SHP77 treated with DMSO at 0.1 percent for 48 hours (cell line): ENCODE measurements around the gene C1QL1.

Experiments
- DNase-seq: peaks from one replicate; lab custom pipeline; 2025; lab: John Stamatoyannopoulos, UW

C1QL1 gene

GRCh38 chr17:44930667-44931066, 37.4 kb downstream of the C1QL1 start:
- no peak for DNase-seq

DNA sequence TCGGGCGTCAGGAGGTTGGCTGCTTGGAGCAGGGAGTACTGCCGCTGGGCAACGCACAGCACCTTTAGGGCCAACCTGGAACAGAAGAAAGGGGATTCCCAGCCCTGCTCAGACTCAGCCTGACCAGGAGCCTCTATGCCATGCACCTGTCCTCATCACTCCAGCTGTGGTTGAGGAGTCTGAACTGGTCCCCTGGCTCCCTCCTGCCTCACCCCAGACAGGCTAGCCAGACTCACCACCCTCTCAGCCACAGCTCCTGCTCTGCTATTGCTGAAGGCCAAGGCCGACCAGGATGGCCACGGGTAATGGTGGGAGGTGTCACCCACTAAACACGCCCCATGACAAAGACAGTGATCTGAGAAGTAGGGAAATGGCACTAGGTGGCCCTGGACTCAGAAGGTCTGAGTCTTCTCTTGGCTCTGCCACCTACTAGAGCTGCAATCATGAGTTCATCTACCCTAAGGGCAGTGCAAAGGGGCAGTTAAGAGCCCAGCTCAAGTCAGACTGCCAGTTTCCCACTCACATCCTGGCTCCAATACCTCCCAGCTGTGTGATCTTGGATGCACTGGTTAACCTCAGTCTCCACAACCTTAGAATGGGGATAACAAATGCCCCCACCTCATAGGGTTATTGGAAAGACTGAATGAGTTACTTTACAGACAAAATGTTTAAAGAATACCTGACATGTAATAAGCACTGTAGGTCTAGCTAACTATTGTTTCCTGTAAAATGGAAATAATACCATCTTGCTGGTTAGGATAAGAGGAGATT, 39.0 kb downstream of the C1QL1 start:
- DNase-seq = no peak

- DNase-seq = no peak
Measured at GRCh38 chr17:44928136-44928535, 40.0 kb downstream of the C1QL1 start.

GRCh38 chr17:44927696-44928095, 40.4 kb downstream of the C1QL1 start:
- no peak for DNase-seq

GRCh38 chr17:44926821-44927525, 41.1 kb downstream of the C1QL1 start:
- no peak for DNase-seq

DNA sequence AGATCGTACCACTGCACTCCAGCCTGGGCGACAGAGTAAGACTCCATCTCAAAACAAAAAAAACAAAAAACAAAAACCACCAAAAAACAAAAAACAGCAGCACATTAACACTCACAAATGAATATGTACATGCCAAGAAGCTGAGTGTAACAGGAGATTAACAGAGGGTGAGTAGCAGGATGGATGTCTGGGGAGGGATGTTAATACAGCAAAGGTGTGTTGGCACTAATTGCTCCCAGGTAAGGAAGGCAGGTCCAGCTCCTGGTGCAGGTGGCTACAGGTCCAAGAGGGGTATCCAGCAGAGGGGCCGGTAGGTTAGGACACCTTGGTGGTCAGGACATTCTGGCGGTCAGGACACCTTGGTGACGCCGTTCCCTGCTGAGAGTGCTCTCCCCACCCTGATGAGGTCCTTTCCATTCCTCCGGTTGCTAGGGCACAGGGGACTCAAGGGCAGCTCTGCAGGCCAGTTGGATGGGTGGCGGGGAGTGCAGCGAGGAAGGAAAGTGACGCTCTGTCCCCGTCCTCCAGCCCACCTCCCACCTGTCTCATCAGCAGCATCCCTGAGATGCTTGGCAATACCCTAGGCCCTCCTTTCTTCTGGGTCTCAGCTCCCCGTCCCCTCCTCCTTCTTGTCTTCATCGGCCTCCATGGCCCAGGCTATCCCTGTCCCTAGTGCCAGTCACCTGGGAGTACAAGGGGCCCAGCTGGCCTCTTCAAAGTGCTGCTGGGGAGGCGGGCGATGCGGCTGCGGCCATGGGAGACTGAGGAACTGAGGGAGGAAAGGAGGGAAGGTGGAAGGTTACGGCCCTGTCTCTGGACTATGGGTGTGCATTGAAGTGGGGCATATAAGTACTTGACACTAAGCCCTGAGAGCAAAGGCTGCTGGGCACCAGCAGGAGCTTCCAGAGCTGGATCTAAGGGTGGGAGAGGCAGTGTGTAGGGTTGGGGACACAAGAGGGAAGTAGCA, 42.1 kb downstream of the C1QL1 start:
- no peak for DNase-seq

- DNase-seq = no peak
Measured at GRCh38 chr17:44924107-44924544, 44.0 kb downstream of the C1QL1 start.

DNA sequence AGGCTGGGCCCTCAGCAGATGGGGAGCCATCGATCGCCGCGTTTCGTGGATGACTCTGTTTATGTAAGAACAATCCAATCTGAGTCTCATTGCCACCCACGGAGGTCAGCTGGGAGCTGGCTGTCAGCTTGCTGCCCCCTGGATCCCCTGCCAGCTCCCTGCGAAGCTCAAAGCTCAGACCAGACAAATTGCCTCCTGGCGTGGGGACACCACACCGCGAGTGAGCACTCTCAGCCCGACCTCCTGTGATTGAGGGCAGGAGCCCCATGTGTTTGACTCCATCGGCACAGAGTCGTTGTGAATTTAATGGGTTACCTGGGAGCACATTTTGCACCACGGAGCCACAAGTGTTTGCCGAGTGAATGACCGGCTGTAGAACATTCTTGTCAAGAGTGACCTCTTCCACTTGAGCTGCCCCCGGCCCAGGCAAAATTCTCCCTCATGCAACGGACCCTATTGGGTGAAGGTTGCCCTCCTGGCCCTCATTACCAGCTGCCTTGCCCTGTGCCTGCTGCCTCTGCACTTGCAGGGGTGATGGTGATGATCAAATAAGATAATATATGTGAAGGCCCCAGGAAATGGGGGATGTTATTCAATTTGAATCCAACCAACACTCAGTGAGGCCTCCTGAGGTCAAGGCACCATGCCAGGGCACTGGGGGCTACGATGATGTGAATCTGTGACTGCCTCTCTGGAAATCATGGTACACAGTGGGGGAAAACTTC, 45.2 kb downstream of the C1QL1 start:
- DNase-seq = no peak

DNA sequence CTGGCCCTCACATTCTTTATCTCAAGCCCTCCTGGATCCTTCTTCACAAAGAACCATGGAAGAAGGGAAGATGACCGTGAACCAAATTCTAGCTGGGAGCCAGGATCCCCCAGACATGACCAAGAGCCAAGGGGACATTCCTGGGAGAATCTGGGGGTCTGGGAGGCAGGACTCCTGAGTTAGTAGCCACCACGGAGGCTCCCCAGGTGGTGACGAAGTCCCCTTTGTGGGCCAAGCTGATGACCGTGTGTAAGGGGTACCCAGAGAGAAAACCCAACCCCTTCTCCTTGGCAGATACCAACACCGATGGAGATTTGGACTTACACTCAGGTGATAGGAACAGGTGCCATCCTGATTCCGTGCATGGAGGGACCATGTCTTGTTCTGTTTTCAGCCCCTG, 46.0 kb downstream of the C1QL1 start:
- no peak for DNase-seq

DNA sequence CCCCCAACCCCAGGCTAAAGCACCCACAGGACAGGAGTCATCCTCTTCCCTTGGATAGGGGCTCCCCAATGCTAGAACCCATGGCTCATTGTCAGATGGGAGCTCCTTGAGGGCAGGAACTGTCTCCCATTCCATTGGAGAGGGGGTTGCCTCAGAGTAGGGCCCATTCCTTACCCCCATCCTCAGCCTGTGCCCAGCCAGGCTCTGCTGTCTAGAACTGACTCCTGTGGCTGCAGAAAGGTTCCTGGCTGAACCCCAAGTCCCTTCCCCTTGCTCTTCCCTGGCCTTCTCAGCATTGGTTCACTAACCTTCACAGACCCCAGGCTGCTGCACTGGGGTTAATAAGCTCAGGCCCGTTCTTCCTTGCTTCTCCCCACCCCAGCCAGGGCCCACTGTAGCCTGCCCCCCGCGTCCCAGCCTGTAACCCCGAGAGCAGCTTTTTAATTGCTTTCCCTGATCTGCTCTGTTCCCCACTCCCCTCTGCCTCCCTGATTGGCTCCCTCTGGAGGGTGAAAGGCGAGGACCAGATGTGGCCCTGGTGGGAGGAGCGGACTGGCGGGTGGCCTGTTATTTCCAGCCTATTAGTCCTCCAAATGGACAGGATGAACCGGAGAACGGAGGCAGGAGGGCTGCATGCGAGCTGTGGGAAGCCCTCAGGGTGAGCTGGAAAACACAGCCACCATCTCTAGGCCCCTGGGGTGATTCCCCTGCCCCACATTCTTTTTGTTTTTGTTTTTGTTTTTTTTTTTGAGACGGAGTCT, 46.8 kb downstream of the C1QL1 start:
- no peak for DNase-seq

GRCh38 chr17:44920565-44920940, 47.5 kb downstream of the C1QL1 start:
- no peak for DNase-seq

DNA sequence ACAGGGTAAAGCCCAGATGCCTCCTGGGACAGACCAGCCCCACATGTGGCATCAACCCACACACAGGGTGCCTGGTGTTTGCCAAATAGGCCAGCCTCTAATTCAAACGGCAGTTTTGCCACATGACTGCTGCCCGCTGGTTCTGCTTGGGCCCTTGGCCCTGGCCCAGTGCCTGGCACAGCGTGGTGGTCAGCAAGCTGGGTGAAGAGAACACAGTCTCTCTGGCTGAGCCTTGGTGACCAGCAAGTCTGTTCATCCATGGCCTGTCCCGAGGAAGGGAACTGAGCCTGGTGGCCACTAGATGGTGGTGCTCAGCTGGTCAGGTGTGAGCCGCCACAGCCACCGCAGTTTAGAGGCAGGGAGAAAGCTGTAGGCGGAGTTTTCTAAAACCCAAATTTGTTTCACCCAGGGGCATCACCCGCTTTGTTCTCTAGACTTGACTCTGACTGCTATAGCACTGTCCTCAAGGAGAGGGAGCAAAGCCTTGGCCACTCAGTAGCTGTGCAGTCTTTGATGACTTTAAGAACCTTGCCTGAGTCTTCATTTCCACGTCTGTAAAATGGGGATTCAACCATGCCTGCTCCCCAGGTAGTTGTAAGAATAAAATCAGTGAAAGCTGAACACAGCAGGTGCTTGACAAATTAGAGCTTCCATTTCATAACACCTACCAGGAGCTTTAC, 48.1 kb downstream of the C1QL1 start:
- DNase-seq = peak; percentile 51

- DNase-seq = no peak
Measured at GRCh38 chr17:44919411-44919810, 48.7 kb downstream of the C1QL1 start.

DNA sequence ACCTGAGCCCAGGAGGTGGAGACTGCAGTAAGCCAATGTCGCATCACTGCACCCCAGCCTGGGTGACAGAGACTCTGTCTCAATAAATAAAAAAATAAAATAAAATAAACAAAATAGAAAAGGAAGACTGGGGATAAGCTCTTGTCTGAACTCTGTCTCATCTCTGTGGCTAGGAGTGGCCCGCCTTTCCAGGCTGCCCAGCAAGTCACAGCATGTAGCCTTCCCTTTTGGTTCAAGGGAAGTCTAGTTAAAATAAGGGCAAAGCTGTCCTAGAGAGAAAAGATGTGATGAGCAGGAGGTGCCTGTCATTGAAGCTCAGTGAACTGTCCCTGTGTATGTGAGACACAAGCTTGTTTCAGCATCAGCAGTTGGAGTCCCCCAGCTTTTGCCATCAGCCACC, 50.1 kb downstream of the C1QL1 start:
- no peak for DNase-seq

- no peak for DNase-seq
Measured at GRCh38 chr17:44917456-44917855, 50.6 kb downstream of the C1QL1 start.

GRCh38 chr17:44916781-44917241, 51.3 kb downstream of the C1QL1 start:
- DNase-seq = no peak

- DNase-seq = no peak
Measured at GRCh38 chr17:44915862-44916780, 52.0 kb downstream of the C1QL1 start.

- DNase-seq = no peak
Measured at GRCh38 chr17:44915321-44915726, 52.8 kb downstream of the C1QL1 start, which contains the start of gene GFAP. Gene GFAP (minus strand): TSS chr17:44915500. CDS start chr17:44915486, 14 bp downstream.

- DNase-seq = no peak
Measured at GRCh38 chr17:44914698-44915271, 53.3 kb downstream of the C1QL1 start.
